Heart left ventricle (tissue), 13 donors: Measurements from ENCODE around the gene NFE2L3.

Experiments
- CTCF ChIP-seq, 12 donors: fragments of 200-600 bp; sonication (generic) in 4 of 12; IDR thresholded peaks; one replicate each; pipeline versions ENCODE4 v1.5.0 to v1.8.0; 2018 to 2022; ENCODE audit warnings: antibody characterized with exemption in 12 of 12, mild to moderate bottlenecking in 5 of 12
- POLR2A ChIP-seq, 2 donors: fragments of 450-650 bp; IDR thresholded peaks; one replicate each; pipeline ENCODE4 v1.6.1; 2017; ENCODE audit warnings: antibody characterized with exemption in 2 of 2, mild to moderate bottlenecking in 2 of 2, moderate library complexity in 2 of 2
- donor health status: ischemic (EF 13 %, LVEDD 7.1; RV severe dilation, severe dysfunction).
- donor health status: DM: no; HTN: yes; CAD: no.
- donor health status: DM: no; HTN: no; CAD: no.
- donor health status: ischemic (EF 25% LVEDD 6.9; RV normal size, moderate dysfunction).
- donor health status: ischemic (EF 25% LVEDD 5.7; RV mildly dilated, moderate dysfunction).
- donor health status: ischemic (EF 35%, LVEDD 5.7; RV mildly dilated, moderate dysfunction).
- donor health status: nonischemic (EF 11% LVEDD 7.7; RV severe dilation, severe dysfunction).
- donor health status: DM: yes; HTN: yes; CAD: no.
- donor health status: PGD.
- donor health status: ischemic (EF 29% LVEDD 5.4; RV normal size, mild dysfunction).
- donor health status: nonischemic (EF 23%, LVEDD 6.1; RV moderate dilation, normal function).

DNA sequence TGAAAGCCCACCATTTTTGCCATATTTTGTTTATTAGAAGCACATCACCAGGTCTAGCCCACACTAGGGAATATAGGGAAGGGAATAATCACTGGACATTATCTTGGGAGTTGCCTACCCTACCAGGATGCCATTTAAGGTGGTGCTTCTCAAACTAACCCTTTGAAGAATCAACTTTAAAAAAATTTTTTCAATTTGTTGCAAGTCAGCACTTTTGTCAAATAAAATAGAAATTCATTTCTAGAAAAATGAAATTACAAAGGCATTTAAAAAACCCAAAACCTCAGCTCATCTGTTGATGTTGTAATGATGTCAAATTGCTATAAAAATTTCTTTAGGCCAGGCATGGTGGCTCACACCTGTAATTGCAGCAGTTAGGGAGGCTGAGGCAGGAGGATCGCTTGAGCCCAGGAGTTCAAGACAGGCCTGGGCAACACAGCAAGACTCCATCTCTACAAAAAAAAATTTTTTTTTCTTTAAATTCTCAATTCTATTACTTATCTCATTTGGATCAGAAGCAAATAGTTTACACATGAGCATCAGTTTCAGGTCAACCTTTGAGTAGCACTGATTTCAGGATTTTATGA lies 2.5 kb upstream of the NFE2L3 start:
- TF ChIP-seq CTCF (IDR thresholded peaks at IDR 0.05), result no peak
- no peak for TF ChIP-seq POLR2A (IDR thresholded peaks at IDR 0.05)
